Heart left ventricle (tissue), 16 donors: ENCODE data around the gene STOML3. TPM values are rescaled to one million over a fixed set of nuclear protein-coding genes. Genes with fewer than 3 reads are reported as not detected.

Experiments used
- ATAC-seq, 4 donors: fragments of 200-7000 bp; cut with Tn5 transposase; one replicate each; pipeline ENCODE4 v1.9.1; 2020 to 2022; ENCODE audit warnings: moderate library complexity in 4 of 4, mild to moderate bottlenecking in 3 of 4, moderate number of reproducible peaks in 1 of 4
- DNase-seq, 5 donors: peaks; one replicate each; pipeline ENCODE4 v3.0.0-alpha.2; 2020
- H3K27ac ChIP-seq, 12 donors: fragments of 200-600 bp; sonication (generic) in 4 of 12; one replicate each; pipeline versions ENCODE4 v1.5.0 to v1.8.0; 2016 to 2022; ENCODE audit warnings: mild to moderate bottlenecking in 2 of 12
- H3K27me3 ChIP-seq, 9 donors: fragments of 200-600 bp; sonication (generic) in 2 of 9; one replicate each; pipeline versions ENCODE4 v1.5.1 to v1.8.0; 2016 to 2022; ENCODE audit warnings: mild to moderate bottlenecking in 3 of 9
- H3K36me3 ChIP-seq, 9 donors: fragments of 200-600 bp; sonication (generic) in 2 of 9; one replicate each; pipeline versions ENCODE4 v1.5.0 to v1.8.0; 2018 to 2022; ENCODE audit warnings: mild to moderate bottlenecking in 2 of 9
- H3K4me1 ChIP-seq, 12 donors: fragments of 200-600 bp; sonication (generic) in 4 of 12; one replicate each; pipeline versions ENCODE4 v1.5.0 to v1.8.0; 2016 to 2022; ENCODE audit warnings: mild to moderate bottlenecking in 3 of 12
- H3K4me3 ChIP-seq, 12 donors: fragments of 200-600 bp; sonication (generic) in 4 of 12; one replicate each; pipeline versions ENCODE4 v1.5.0 to v1.8.0; 2017 to 2022; ENCODE audit warnings: mild to moderate bottlenecking in 9 of 12, moderate library complexity in 4 of 12
- H3K9me3 ChIP-seq, 12 donors: fragments of 200-600 bp; sonication (generic) in 4 of 12; one replicate each; pipeline versions ENCODE4 v1.5.0 to v1.8.0; 2016 to 2022; ENCODE audit warnings: mild to moderate bottlenecking in 1 of 12
- CTCF ChIP-seq, 12 donors: fragments of 200-600 bp; sonication (generic) in 4 of 12; IDR thresholded peaks; one replicate each; pipeline versions ENCODE4 v1.5.0 to v1.8.0; 2018 to 2022; ENCODE audit warnings: antibody characterized with exemption in 12 of 12, mild to moderate bottlenecking in 5 of 12
- POLR2A ChIP-seq, 2 donors: fragments of 450-650 bp; IDR thresholded peaks; one replicate each; pipeline ENCODE4 v1.6.1; 2017; ENCODE audit warnings: antibody characterized with exemption in 2 of 2, mild to moderate bottlenecking in 2 of 2, moderate library complexity in 2 of 2
- WGBS, 4 donors: extraction: QIAGEN DNeasy Blood & Tissue Kit in 2 of 4; methylation state at CpG; one replicate each; pipeline versions ENCODE4 v1.1.5 to v1.1.7; 2013 to 2018; 5-methylcytosine and 5-hydroxymethylcytosine counted together
- intact Hi-C, 10 donors: fragments of 100-400 bp; cut with DNase I; formaldehyde crosslinking; loops; one replicate each; pipeline versions ENCODE4 v1.11.1 to v1.14.2; 2022
- polyA plus RNA-seq, 2 donors: library from polyadenylated mRNA; stranded (reverse); fragments of 200-250 nt; gene quantifications; one replicate each; pipeline ENCODE4 v1.2.3, GENCODE V29; 2013
- total RNA-seq, 9 donors: library from RNA; depleted of rRNA in 2 of 9; stranded (reverse); fragments of >200 nt in 2 of 9; fragmentation: NEBNext Ultra II Directional in 3 of 9; extraction: Animal tissue kit (Norgen Biotek cat#: 25700) in 3 of 9; gene quantifications; one replicate each; pipeline versions ENCODE4 v1.1.0 to v1.2.4, GENCODE V29; 2016 to 2023
- donor health status: ischemic (EF 13 %, LVEDD 7.1; RV severe dilation, severe dysfunction).
- donor health status: healthy with polysubstance abuse.
- donor health status: DM: no; HTN: yes; CAD: no.
- donor health status: DM: no; HTN: no; CAD: no.
- donor health status: ischemic (EF 25% LVEDD 6.9; RV normal size, moderate dysfunction).
- donor health status: ischemic (EF 25% LVEDD 5.7; RV mildly dilated, moderate dysfunction).
- donor health status: healthy.
- donor health status: DM: yes; HTN: yes; CAD: no.
- donor health status: ischemic (EF 35%, LVEDD 5.7; RV mildly dilated, moderate dysfunction).
- donor health status: nonischemic (EF 11% LVEDD 7.7; RV severe dilation, severe dysfunction).
- donor health status: DM: yes; HTN: yes; CAD: no.
- donor health status: PGD.
- donor health status: ischemic (EF 29% LVEDD 5.4; RV normal size, mild dysfunction).
- donor health status: nonischemic (EF 23%, LVEDD 6.1; RV moderate dilation, normal function).

STOML3 gene
- total and polyA plus RNA-seq, 11 donors = not detected

GRCh38 chr13:39023761-39024160 is 33.1 kb upstream of the STOML3 start:
- Histone ChIP-seq H3K27me3 (no peaks in the 10 kb centered on the region), H3K4me1 (no peaks in the 10 kb centered on the region), H3K4me3 (no peak overlapping the region), H3K9me3 (no peaks in the 10 kb centered on the region), H3K36me3 (peaks cover 0 to 100% (median 92%) of the 10 kb centered on the region in 9 donors), H3K27ac (no peak overlapping the region)
- DNase-seq (no peak), ATAC-seq (no peak)
- intact Hi-C loops = no loop called here
- TF ChIP-seq POLR2A (IDR thresholded peaks at IDR 0.05) = no peak
- TF ChIP-seq CTCF (IDR thresholded peaks at IDR 0.05) = no peak

GRCh38 chr13:39023316-39023715 is 32.7 kb upstream of the STOML3 start:
- Histone ChIP-seq H3K9me3 (no peaks in the 10 kb centered on the region), H3K4me3 (no peak overlapping the region), H3K36me3 (peaks cover 0 to 100% (median 88%) of the 10 kb centered on the region in 9 donors), H3K27me3 (no peaks in the 10 kb centered on the region), H3K27ac (no peak overlapping the region), H3K4me1 (no peaks in the 10 kb centered on the region)
- intact Hi-C loops = no loop called here
- no peak for TF ChIP-seq CTCF (IDR thresholded peaks at IDR 0.05)
- no peak for TF ChIP-seq POLR2A (IDR thresholded peaks at IDR 0.05)
- DNase-seq = no peak
- whole genome bisulfite sequencing, 4 donors = 74 to 85% (median 79%) methylated on average over 2 of the region's 2 CpGs
- ATAC-seq = no peak

- no peaks in the 10 kb centered on the region for H3K27me3 ChIP-seq
- H3K36me3 ChIP-seq = peaks cover 0 to 98% (median 86%) of the 10 kb centered on the region in 9 donors
- H3K27ac ChIP-seq = no peak overlapping the region
- TF ChIP-seq POLR2A (IDR thresholded peaks at IDR 0.05) = no peak
- TF ChIP-seq CTCF (IDR thresholded peaks at IDR 0.05) = no peak
- WGBS, 4 donors = 80 to 88% (median 88%) methylated on average over 4 of the region's 4 CpGs
- intact Hi-C loops = no loop called here
- H3K4me1 ChIP-seq = no peaks in the 10 kb centered on the region
- no peak for ATAC-seq
- no peak for DNase-seq
- no peaks in the 10 kb centered on the region for H3K9me3 ChIP-seq
- H3K4me3 ChIP-seq = no peak overlapping the region
These were observed 30.3 kb upstream of the STOML3 start for GRCh38 chr13:39020853-39021462.

- H3K27me3 ChIP-seq = no peaks in the 10 kb centered on the region
- intact Hi-C loops = no loop called here
- 10 to 32% (median 24%) methylated on average over 2 of the region's 2 CpGs for WGBS, 4 donors
- ATAC-seq = peak in 2 of 4 donors; percentile 42 to 45
- H3K9me3 ChIP-seq = no peaks in the 10 kb centered on the region
- no peak overlapping the region for H3K4me3 ChIP-seq
- DNase-seq = no peak
- H3K4me1 ChIP-seq = no peaks in the 10 kb centered on the region
- H3K36me3 ChIP-seq = peaks cover 0 to 98% (median 86%) of the 10 kb centered on the region in 9 donors
- TF ChIP-seq POLR2A (IDR thresholded peaks at IDR 0.05) = no peak
- peak in 11 of 12 donors; percentile 10 to 59 (median 36) for TF ChIP-seq CTCF (IDR thresholded peaks at IDR 0.05)
- no peak overlapping the region for H3K27ac ChIP-seq
These were observed 26.2 kb upstream of the STOML3 start for GRCh38 chr13:39016787-39017186.
